Mesendoderm (in vitro differentiated cells): ENCODE results near the gene CSNK1G1.

Experiments
- DNase-seq: peaks from one replicate; pipeline ENCODE4 v3.0.0; 2013
- H2AK5ac ChIP-seq: 2 replicates; pipeline ENCODE4 v1.6.1; 2013; ENCODE audit warnings: low read length, inconsistent platforms
- H2BK120ac ChIP-seq: 2 replicates; pipeline ENCODE4 v1.6.1; 2013; ENCODE audit warnings: low read depth, mild to moderate bottlenecking, low read length, moderate library complexity, mixed read lengths
- H2BK15ac ChIP-seq: replicated peaks from 2 replicates; pipeline ENCODE4 v1.6.1; 2013; ENCODE audit warnings: low read depth, mild to moderate bottlenecking, moderate library complexity
- H2BK5ac ChIP-seq: 2 replicates; pipeline ENCODE4 v1.6.1; 2013; ENCODE audit warnings: low read length, inconsistent platforms
- H3K18ac ChIP-seq: 2 replicates; pipeline ENCODE4 v1.6.1; 2013; ENCODE audit warnings: mild to moderate bottlenecking, low read length, mixed read lengths
- H3K23ac ChIP-seq: one replicate; pipeline ENCODE4 v1.6.1; 2013; ENCODE audit warnings: low read length
- H3K27ac ChIP-seq: 2 replicates; pipeline ENCODE4 v1.5.1; 2013; ENCODE audit warnings: low read depth, mild to moderate bottlenecking, inconsistent platforms, low read length, moderate library complexity
- H3K27me3 ChIP-seq: 2 replicates; pipeline ENCODE4 v1.6.1; 2013; ENCODE audit warnings: low read length, control low read depth, mild to moderate bottlenecking, inconsistent platforms; ENCODE audit not compliant: insufficient read depth, poor library complexity
- H3K36me3 ChIP-seq: 2 replicates; pipeline ENCODE4 v1.6.1; 2013; ENCODE audit warnings: low read length, inconsistent platforms; ENCODE audit not compliant: control insufficient read depth, insufficient read depth
- H3K4ac ChIP-seq: one replicate; pipeline ENCODE4 v1.6.1; 2013; ENCODE audit warnings: low read depth, mild to moderate bottlenecking, low read length, moderate library complexity
- H3K4me1 ChIP-seq: 2 replicates; pipeline ENCODE4 v1.6.1; 2013; ENCODE audit warnings: low read depth, low read length, inconsistent platforms; ENCODE audit not compliant: control insufficient read depth
- H3K4me2 ChIP-seq: 2 replicates; pipeline ENCODE4 v1.6.1; 2013; ENCODE audit warnings: low read length
- H3K4me3 ChIP-seq: 2 replicates; pipeline ENCODE4 v1.5.1; 2013; ENCODE audit warnings: mild to moderate bottlenecking, low read length
- H3K56ac ChIP-seq: one replicate; pipeline ENCODE4 v1.6.1; 2013; ENCODE audit warnings: low read length
- H3K79me1 ChIP-seq: 2 replicates; pipeline ENCODE4 v1.6.1; 2013; ENCODE audit warnings: low read length, inconsistent platforms
- H3K79me2 ChIP-seq: 2 replicates; pipeline ENCODE4 v1.6.1; 2013; ENCODE audit warnings: mild to moderate bottlenecking, low read length; ENCODE audit not compliant: control insufficient read depth, insufficient read depth
- H3K9ac ChIP-seq: 2 replicates; pipeline ENCODE4 v1.6.1; 2013; ENCODE audit warnings: low read length, inconsistent platforms
- H4K5ac ChIP-seq: one replicate; pipeline ENCODE4 v1.6.1; 2013; ENCODE audit warnings: low read length
- H4K8ac ChIP-seq: one replicate; pipeline ENCODE4 v1.6.1; 2013; ENCODE audit warnings: low read depth, mild to moderate bottlenecking, control low read depth, low read length, moderate library complexity
- WGBS: extraction: QIAGEN DNeasy Blood & Tissue Kit; methylation state at CpG from one replicate; pipeline ENCODE4 v1.1.7; 2013; ENCODE audit warnings: low lambda C conversion rate, missing lambda C conversion rate; ENCODE audit not compliant: insufficient coverage; ENCODE audit errors: extremely low coverage; 5-methylcytosine and 5-hydroxymethylcytosine counted together

Gene CSNK1G1

GRCh38 chr15:64289550-64289949 is 66.4 kb downstream of the CSNK1G1 start:
- Histone ChIP-seq H3K79me1 (peaks cover 2% of the 10 kb centered on the region), H3K18ac (no peak overlapping the region), H3K4me1 (no peaks in the 10 kb centered on the region), H3K27me3 (no peaks in the 10 kb centered on the region), H3K9ac (no peak overlapping the region), H2BK120ac (no peak overlapping the region), H3K4ac (no peak overlapping the region), H3K4me3 (no peak overlapping the region), H2AK5ac (no peak overlapping the region), H2BK5ac (no peak overlapping the region), H4K8ac (no peak overlapping the region), H2BK15ac (no peak overlapping the region), H3K36me3 (no peaks in the 10 kb centered on the region), H3K56ac (no peak overlapping the region), H4K5ac (no peak overlapping the region), H3K79me2 (no peaks in the 10 kb centered on the region), H3K23ac (no peak overlapping the region), H3K4me2 (no peak overlapping the region), H3K27ac (no peak overlapping the region)
- no CpG with 5 or more reads among the region's 2 CpGs for WGBS
- no peak for DNase-seq

- Histone ChIP-seq H2BK15ac (no peak overlapping the region), H2AK5ac (no peak overlapping the region), H3K4me2 (no peak overlapping the region), H3K4ac (no peak overlapping the region), H3K27ac (no peak overlapping the region), H3K4me1 (no peaks in the 10 kb centered on the region), H3K23ac (no peak overlapping the region), H3K4me3 (no peak overlapping the region), H3K27me3 (no peaks in the 10 kb centered on the region), H3K56ac (no peak overlapping the region), H3K36me3 (no peaks in the 10 kb centered on the region), H2BK120ac (no peak overlapping the region), H4K5ac (no peak overlapping the region), H2BK5ac (no peak overlapping the region), H3K18ac (no peak overlapping the region), H3K79me2 (no peaks in the 10 kb centered on the region), H3K79me1 (peaks cover 2% of the 10 kb centered on the region), H3K9ac (no peak overlapping the region), H4K8ac (no peak overlapping the region)
- DNase-seq: no peak
- WGBS: no CpG with 5 or more reads among the region's 8 CpGs
These were observed 67.0 kb downstream of the CSNK1G1 start for GRCh38 chr15:64288999-64289398.

- no peak overlapping the region for H3K9ac ChIP-seq
- H2BK120ac ChIP-seq: no peak overlapping the region
- no peaks in the 10 kb centered on the region for H3K36me3 ChIP-seq
- no peaks in the 10 kb centered on the region for H3K79me2 ChIP-seq
- no peak for DNase-seq
- H2BK15ac ChIP-seq: no peak overlapping the region
- no peak overlapping the region for H3K18ac ChIP-seq
- no peak overlapping the region for H2BK5ac ChIP-seq
- H3K56ac ChIP-seq: no peak overlapping the region
- no peak overlapping the region for H3K4me2 ChIP-seq
- H3K27ac ChIP-seq: no peak overlapping the region
- no peaks in the 10 kb centered on the region for H3K4me1 ChIP-seq
- no CpG with 5 or more reads among the region's 1 CpG for WGBS
- no peak overlapping the region for H3K4me3 ChIP-seq
- no peak overlapping the region for H4K5ac ChIP-seq
- no peaks in the 10 kb centered on the region for H3K27me3 ChIP-seq
- H3K23ac ChIP-seq: no peak overlapping the region
- no peak overlapping the region for H3K4ac ChIP-seq
- no peak overlapping the region for H2AK5ac ChIP-seq
- no peak overlapping the region for H4K8ac ChIP-seq
- peaks cover 1% of the 10 kb centered on the region for H3K79me1 ChIP-seq
These were observed 67.4 kb downstream of the CSNK1G1 start for GRCh38 chr15:64288577-64288976.

- H3K23ac ChIP-seq: no peak overlapping the region
- H4K5ac ChIP-seq: no peak overlapping the region
- H3K79me2 ChIP-seq: no peaks in the 10 kb centered on the region
- no peaks in the 10 kb centered on the region for H3K79me1 ChIP-seq
- no peak overlapping the region for H2BK15ac ChIP-seq
- H4K8ac ChIP-seq: no peak overlapping the region
- H3K4ac ChIP-seq: no peak overlapping the region
- no peaks in the 10 kb centered on the region for H3K4me1 ChIP-seq
- no peaks in the 10 kb centered on the region for H3K36me3 ChIP-seq
- H3K56ac ChIP-seq: no peak overlapping the region
- no peaks in the 10 kb centered on the region for H3K27me3 ChIP-seq
- no peak overlapping the region for H3K18ac ChIP-seq
- no peak overlapping the region for H3K9ac ChIP-seq
- no peak overlapping the region for H3K27ac ChIP-seq
- no CpG with 5 or more reads among the region's 1 CpG for WGBS
- no peak overlapping the region for H2AK5ac ChIP-seq
- no peak overlapping the region for H3K4me2 ChIP-seq
- H3K4me3 ChIP-seq: no peak overlapping the region
- no peak overlapping the region for H2BK5ac ChIP-seq
- no peak overlapping the region for H2BK120ac ChIP-seq
- no peak for DNase-seq
These were observed 68.0 kb downstream of the CSNK1G1 start for GRCh38 chr15:64287953-64288352.

GRCh38 chr15:64286473-64286872 is 69.5 kb downstream of the CSNK1G1 start:
- Histone ChIP-seq H2BK15ac (no peak overlapping the region), H3K23ac (no peak overlapping the region), H4K5ac (no peak overlapping the region), H3K9ac (no peak overlapping the region), H3K4me1 (no peaks in the 10 kb centered on the region), H4K8ac (no peak overlapping the region), H3K36me3 (no peaks in the 10 kb centered on the region), H3K79me2 (no peaks in the 10 kb centered on the region), H2BK5ac (no peak overlapping the region), H2BK120ac (no peak overlapping the region), H3K27ac (no peak overlapping the region), H3K18ac (no peak overlapping the region), H3K56ac (no peak overlapping the region), H3K4ac (no peak overlapping the region), H3K4me3 (no peak overlapping the region), H2AK5ac (no peak overlapping the region), H3K27me3 (no peaks in the 10 kb centered on the region), H3K4me2 (no peak overlapping the region), H3K79me1 (no peaks in the 10 kb centered on the region)
- no peak for DNase-seq

GRCh38 chr15:64285871-64286270 is 70.1 kb downstream of the CSNK1G1 start:
- Histone ChIP-seq H2BK5ac (no peak overlapping the region), H3K56ac (no peak overlapping the region), H3K36me3 (no peaks in the 10 kb centered on the region), H3K27me3 (no peaks in the 10 kb centered on the region), H3K18ac (no peak overlapping the region), H3K4me2 (no peak overlapping the region), H3K79me2 (no peaks in the 10 kb centered on the region), H3K23ac (no peak overlapping the region), H4K5ac (no peak overlapping the region), H3K9ac (no peak overlapping the region), H4K8ac (no peak overlapping the region), H2BK15ac (no peak overlapping the region), H3K79me1 (no peaks in the 10 kb centered on the region), H3K4me1 (no peaks in the 10 kb centered on the region), H3K27ac (no peak overlapping the region), H2AK5ac (no peak overlapping the region), H2BK120ac (no peak overlapping the region), H3K4me3 (no peak overlapping the region), H3K4ac (no peak overlapping the region)
- DNase-seq: peak; percentile 30
- WGBS: no CpG with 5 or more reads among the region's 7 CpGs
